Activated CD8-positive, alpha-beta T cell treated with anti-CD3 and anti-CD28 coated beads for 36 hours (primary cell): ENCODE data around the gene PAM16. TPM values are rescaled to one million over a fixed set of nuclear protein-coding genes. Genes with fewer than 3 reads are reported as not detected.

Source experiments
- ATAC-seq: fragments of 200-7000 bp; cut with Tn5 transposase; one replicate; pipeline ENCODE4 v1.10.0; 2021; ENCODE audit warnings: mild to moderate bottlenecking, moderate library complexity
- CTCF ChIA-PET: fragments of 350-600 bp; sonication (Branson Sonifier 250); formaldehyde crosslinking; loops from one replicate; lab custom pipeline; 2021; ENCODE audit warnings: antibody characterized with exemption; lab: Charles Lee
- POLR2A ChIA-PET: fragments of 350-600 bp; sonication (Branson Sonifier 250); formaldehyde crosslinking; loops from one replicate; lab custom pipeline; 2021; ENCODE audit warnings: antibody characterized with exemption; lab: Charles Lee
- DNase-seq: peaks from one replicate; pipeline ENCODE4 v3.0.0-alpha.2; 2020
- H3K27ac Mint-ChIP-seq: one replicate; pipeline ENCODE4 v1.8.0; 2021; ENCODE audit warnings: mild to moderate bottlenecking, mixed read lengths
- H3K27me3 Mint-ChIP-seq: one replicate; pipeline ENCODE4 v1.8.0; 2021; ENCODE audit warnings: mixed read lengths
- H3K36me3 Mint-ChIP-seq: one replicate; pipeline ENCODE4 v1.8.0; 2021; ENCODE audit warnings: low read depth, mixed read lengths
- H3K4me1 Mint-ChIP-seq: one replicate; pipeline ENCODE4 v1.8.0; 2021; ENCODE audit warnings: low read depth, mixed read lengths
- H3K4me3 Mint-ChIP-seq: one replicate; pipeline ENCODE4 v1.8.0; 2021; ENCODE audit warnings: mild to moderate bottlenecking, moderate library complexity, mixed read lengths
- H3K9me3 Mint-ChIP-seq: one replicate; pipeline ENCODE4 v1.8.0; 2021; ENCODE audit warnings: mixed read lengths
- CTCF ChIP-seq: fragments of 200-600 bp; IDR thresholded peaks from one replicate; pipeline ENCODE4 v1.8.0; 2022; ENCODE audit warnings: antibody characterized with exemption, mild to moderate bottlenecking
- intact Hi-C: fragments of 100-400 bp; cut with micrococcal nuclease; formaldehyde crosslinking; loops from one replicate; pipeline ENCODE4 v1.10.0; 2022
- total RNA-seq, 2 experiments: library from RNA; stranded (reverse); gene quantifications; one replicate each; pipeline ENCODE4 v1.2.3, GENCODE V29; 2021

Gene PAM16
- total RNA-seq, 2 experiments from 2014 or later, result 65.9 to 70.1 TPM

- POLR2A ChIA-PET, result no interaction called here
- Mint-ChIP-seq H3K4me1 (peaks cover 5% of the 10 kb centered on the region), H3K9me3 (no peaks in the 10 kb centered on the region), H3K36me3 (no peaks in the 10 kb centered on the region), H3K27me3 (peaks cover 7% of the 10 kb centered on the region), H3K27ac (no peak overlapping the region), H3K4me3 (no peak overlapping the region)
- intact Hi-C loops, result no loop called here
- CTCF ChIA-PET, result no interaction called here
- TF ChIP-seq CTCF, result no peak
- ATAC-seq (no peak), DNase-seq (no peak)
Observed at GRCh38 chr16:4293181-4293716, 57.9 kb downstream of the PAM16 start.

- H3K36me3 Mint-ChIP-seq, result no peaks in the 10 kb centered on the region
- peaks cover 7% of the 10 kb centered on the region for H3K27me3 Mint-ChIP-seq
- intact Hi-C loops, result no loop called here
- no peak overlapping the region for H3K4me3 Mint-ChIP-seq
- TF ChIP-seq CTCF, result no peak
- no peak for DNase-seq
- CTCF ChIA-PET, result interaction anchor here (0.6 to 1.7 kb wide), 4 partner anchors 9 to 84 kb away, joined by 3 to 5 read pairs (median 4); no protein-coding TSS in a partner anchor
- no peak for ATAC-seq
- H3K9me3 Mint-ChIP-seq, result no peaks in the 10 kb centered on the region
- no peak overlapping the region for H3K27ac Mint-ChIP-seq
- POLR2A ChIA-PET, result interaction anchor here (0.9 kb wide), 1 partner anchor 13 kb away, joined by 3 read pairs; no protein-coding TSS in a partner anchor
- H3K4me1 Mint-ChIP-seq, result peaks cover 9% of the 10 kb centered on the region
Observed at GRCh38 chr16:4291699-4292098, 59.4 kb downstream of the PAM16 start.

Other genes with a start within 250 kb of the PAM16 start
- gene ADCY9, start 234.9 kb downstream of the PAM16 start, total RNA-seq, result 1 to 10 TPM; 4.1 to 4.8 TPM
- not detected for gene SRL, start 109.2 kb downstream of the PAM16 start, total RNA-seq
- gene TFAP4, start 78.3 kb downstream of the PAM16 start, total RNA-seq, result 10 to 100 TPM; 34.6 to 36.6 TPM
- under 1 TPM; 0.49 to 0.77 TPM for gene GLIS2, start 35.3 kb downstream of the PAM16 start, total RNA-seq
- not detected for gene VASN, start 20.5 kb upstream of the PAM16 start, total RNA-seq
- 10 to 100 TPM; 73.3 to 76.6 TPM for gene CORO7, start 65.3 kb upstream of the PAM16 start, total RNA-seq
- 100 to 1,000 TPM in 1 of 2 experiments, 10 to 100 TPM in 1; 86.8 to 101 TPM for gene DNAJA3, start 74.5 kb upstream of the PAM16 start, total RNA-seq
- gene NMRAL1, start 123.3 kb upstream of the PAM16 start, total RNA-seq, result 10 to 100 TPM; 45.3 to 53.6 TPM
- gene HMOX2, start 125.1 kb upstream of the PAM16 start, total RNA-seq, result 10 to 100 TPM; 64.7 to 65.4 TPM
- 10 to 100 TPM; 31.9 to 32.2 TPM for gene CDIP1, start 187.5 kb upstream of the PAM16 start, total RNA-seq
- gene C16orf96, start 205.0 kb upstream of the PAM16 start, total RNA-seq, result under 1 TPM; 0.16 to 0.32 TPM